ENCODE data around the gene ERC2. TPM values are rescaled to one million over a fixed set of nuclear protein-coding genes. Genes with fewer than 3 reads are reported as not detected.

ERC2 gene
- polyA plus RNA-seq, 2 of the 4 experiments (the other 2 are of a cell fraction) = 0.16 TPM; not detected in 1

DNA sequence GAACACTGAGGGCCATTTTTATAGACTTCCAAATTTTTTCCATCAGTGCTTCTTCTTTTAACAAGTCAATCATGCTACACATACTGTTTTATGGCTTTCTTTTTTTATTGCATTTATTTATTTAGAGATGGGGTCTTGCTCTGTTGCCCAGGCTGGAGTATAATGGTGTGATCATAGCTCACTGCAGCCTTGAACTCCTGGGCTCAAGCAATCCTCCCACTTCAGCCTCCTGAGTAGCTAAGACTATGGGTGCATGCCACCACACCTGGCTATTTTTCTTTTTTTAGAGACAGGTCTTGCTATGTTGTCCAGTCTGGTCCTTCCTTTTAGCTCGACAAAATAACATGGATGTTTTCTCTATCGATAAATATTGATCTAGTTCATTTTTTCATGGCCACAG is 555.4 kb downstream of the ERC2 start (continued):
- TF ChIP-seq, protein P1, sequence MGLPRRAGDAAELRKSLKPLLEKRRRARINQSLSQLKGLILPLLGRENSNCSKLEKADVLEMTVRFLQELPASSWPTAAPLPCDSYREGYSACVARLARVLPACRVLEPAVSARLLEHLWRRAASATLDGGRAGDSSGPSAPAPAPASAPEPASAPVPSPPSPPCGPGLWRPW (IDR thresholded peaks at IDR 0.05) = no peak

DNA sequence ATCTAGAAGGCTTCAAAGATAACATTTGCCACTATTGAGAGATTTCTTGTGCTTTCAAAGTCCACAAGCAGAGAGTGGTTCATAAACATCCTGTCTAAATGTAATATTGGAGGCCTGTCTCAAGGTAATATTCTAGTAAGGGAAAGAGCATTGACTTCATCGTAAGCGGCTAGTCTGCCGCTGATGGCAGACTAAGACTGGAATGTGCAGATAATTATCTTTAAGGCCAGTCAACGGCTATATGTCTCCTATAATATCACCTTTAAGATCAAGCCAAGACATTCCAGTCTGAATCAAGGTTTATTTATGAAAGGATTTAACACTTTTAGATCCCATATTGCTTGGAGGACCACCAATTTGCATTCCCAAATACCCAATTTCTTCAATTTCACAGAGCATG is 557.0 kb downstream of the ERC2 start:
- 74% methylated on average over 4 of the region's 4 CpGs for WGBS (ENCODE audit: missing lambda C conversion rate)
- DNase-seq (ENCODE audit: low read depth in 1 of 2, low spot score in 1 of 2) (no peak), ATAC-seq (no peak)

DNA sequence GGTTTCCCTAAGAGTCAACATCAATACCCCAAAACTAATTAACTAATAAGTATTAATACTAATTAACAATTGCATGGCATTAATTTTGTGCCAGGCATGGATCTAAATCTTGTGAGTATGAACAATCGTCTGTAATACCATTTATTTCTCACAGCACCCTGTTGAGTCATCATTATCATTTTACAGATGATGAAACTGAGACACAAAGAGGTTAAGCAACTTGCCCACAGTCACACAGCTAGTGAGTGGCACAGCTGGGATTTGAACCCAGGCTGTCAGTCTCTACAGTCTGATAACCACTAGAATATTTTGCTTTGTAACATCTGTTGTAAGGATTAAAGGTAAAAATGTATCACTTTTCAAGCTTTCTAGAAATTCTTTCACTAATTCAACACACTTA is 557.7 kb downstream of the ERC2 start:
- POLR2A ChIA-PET = no interaction called here
- no peaks in the 10 kb centered on the region for H3K4me1 ChIP-seq
- no peak overlapping the region for H3K4me2 ChIP-seq
- H3K27ac ChIP-seq = no peak overlapping the region
- 6% methylated on average over 1 of the region's 1 CpG for WGBS (ENCODE audit: missing lambda C conversion rate)
- FAIRE-seq (no peak), DNase-seq (ENCODE audit: low read depth in 1 of 2, low spot score in 1 of 2) (no peak), ATAC-seq (no peak)
- no peak overlapping the region for H3K4me3 ChIP-seq
- no peak for TF ChIP-seq CEBPB (IDR thresholded peaks at IDR 0.05)
- TF ChIP-seq EP300 (IDR thresholded peaks at IDR 0.05) = no peak
- no peak for TF ChIP-seq POLR2A (IDR thresholded peaks at IDR 0.05; ENCODE audit: low read length)
- TF ChIP-seq JUNB (IDR thresholded peaks at IDR 0.05) = no peak
- TF ChIP-seq SMC3 (IDR thresholded peaks at IDR 0.05) = no peak
- TF ChIP-seq, protein P2, sequence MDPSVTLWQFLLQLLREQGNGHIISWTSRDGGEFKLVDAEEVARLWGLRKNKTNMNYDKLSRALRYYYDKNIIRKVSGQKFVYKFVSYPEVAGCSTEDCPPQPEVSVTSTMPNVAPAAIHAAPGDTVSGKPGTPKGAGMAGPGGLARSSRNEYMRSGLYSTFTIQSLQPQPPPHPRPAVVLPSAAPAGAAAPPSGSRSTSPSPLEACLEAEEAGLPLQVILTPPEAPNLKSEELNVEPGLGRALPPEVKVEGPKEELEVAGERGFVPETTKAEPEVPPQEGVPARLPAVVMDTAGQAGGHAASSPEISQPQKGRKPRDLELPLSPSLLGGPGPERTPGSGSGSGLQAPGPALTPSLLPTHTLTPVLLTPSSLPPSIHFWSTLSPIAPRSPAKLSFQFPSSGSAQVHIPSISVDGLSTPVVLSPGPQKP (IDR thresholded peaks at IDR 0.05; ENCODE audit: low read depth, low read length) = no peak
- no peak for TF ChIP-seq CHD2 (IDR thresholded peaks at IDR 0.05; ENCODE audit: low read length, partially characterized antibody)
- TF ChIP-seq HOXB5 (CRISPR knock-in tag; IDR thresholded peaks at IDR 0.05) = no peak
- TF ChIP-seq EHMT2 (IDR thresholded peaks at IDR 0.05; ENCODE audit: low read depth) = no peak
- TF ChIP-seq RFX5 (IDR thresholded peaks at IDR 0.05) = no peak
- no peak for TF ChIP-seq KDM1A (IDR thresholded peaks at IDR 0.05; ENCODE audit: low read depth)
- TF ChIP-seq RCOR1 (IDR thresholded peaks at IDR 0.05; ENCODE audit: low read depth, low read length) = no peak
- no peak for TF ChIP-seq POLR2AphosphoS2 (conservative IDR thresholded peaks at IDR 0.05; ENCODE audit: low read length)
- no peak for TF ChIP-seq ZFP36 (IDR thresholded peaks at IDR 0.05; ENCODE audit: borderline replicate concordance, partially characterized antibody)
- no peak for TF ChIP-seq NFE2L2 (conservative IDR thresholded peaks at IDR 0.05; ENCODE audit: low read length)
- TF ChIP-seq, protein P3, sequence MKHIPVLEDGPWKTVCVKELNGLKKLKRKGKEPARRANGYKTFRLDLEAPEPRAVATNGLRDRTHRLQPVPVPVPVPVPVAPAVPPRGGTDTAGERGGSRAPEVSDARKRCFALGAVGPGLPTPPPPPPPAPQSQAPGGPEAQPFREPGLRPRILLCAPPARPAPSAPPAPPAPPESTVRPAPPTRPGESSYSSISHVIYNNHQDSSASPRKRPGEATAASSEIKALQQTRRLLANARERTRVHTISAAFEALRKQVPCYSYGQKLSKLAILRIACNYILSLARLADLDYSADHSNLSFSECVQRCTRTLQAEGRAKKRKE (CRISPR knock-in tag; IDR thresholded peaks at IDR 0.05; ENCODE audit: low read depth) = no peak
- TF ChIP-seq MYC (IDR thresholded peaks at IDR 0.05; ENCODE audit: borderline replicate concordance, low read length) = no peak
- TF ChIP-seq MAFK (IDR thresholded peaks at IDR 0.05; ENCODE audit: partially characterized antibody) = no peak
- no peak for TF ChIP-seq RAD21 (conservative IDR thresholded peaks at IDR 0.05 in 1 of 2, IDR thresholded peaks at IDR 0.05 in 1 of 2)
- TF ChIP-seq TP53 (CRISPR knock-in tag; IDR thresholded peaks at IDR 0.05) = no peak
- CTCF ChIA-PET = no interaction called here
- H3K9me3 ChIP-seq = no peaks in the 10 kb centered on the region

More for the DNA sequence above, 557.0 kb downstream of the ERC2 start:
- FAIRE-seq = no peak
- H3K9me3 ChIP-seq = no peaks in the 10 kb centered on the region
- no peaks in the 10 kb centered on the region for H3K4me1 ChIP-seq
- H3K27ac ChIP-seq = no peak overlapping the region
- no peak overlapping the region for H3K4me3 ChIP-seq
- POLR2A ChIA-PET = no interaction called here
- no peak overlapping the region for H3K4me2 ChIP-seq
- CTCF ChIA-PET = no interaction called here
- TF ChIP-seq EP300 (IDR thresholded peaks at IDR 0.05) (no peak), NPAS2 (CRISPR knock-in tag; IDR thresholded peaks at IDR 0.05; ENCODE audit: borderline replicate concordance) (no peak), TFCP2L1 (CRISPR knock-in tag; IDR thresholded peaks at IDR 0.05) (no peak), HOXB5 (CRISPR knock-in tag; IDR thresholded peaks at IDR 0.05) (no peak), MAFK (IDR thresholded peaks at IDR 0.05; ENCODE audit: partially characterized antibody) (no peak), KDM1A (IDR thresholded peaks at IDR 0.05; ENCODE audit: low read depth) (no peak), CHD2 (IDR thresholded peaks at IDR 0.05; ENCODE audit: low read length, partially characterized antibody) (no peak), GATA3 (IDR thresholded peaks at IDR 0.05; ENCODE audit: borderline replicate concordance) (no peak)
- TF ChIP-seq, protein P3 (CRISPR knock-in tag; IDR thresholded peaks at IDR 0.05; ENCODE audit: low read depth) = no peak
- TF ChIP-seq, protein P4, sequence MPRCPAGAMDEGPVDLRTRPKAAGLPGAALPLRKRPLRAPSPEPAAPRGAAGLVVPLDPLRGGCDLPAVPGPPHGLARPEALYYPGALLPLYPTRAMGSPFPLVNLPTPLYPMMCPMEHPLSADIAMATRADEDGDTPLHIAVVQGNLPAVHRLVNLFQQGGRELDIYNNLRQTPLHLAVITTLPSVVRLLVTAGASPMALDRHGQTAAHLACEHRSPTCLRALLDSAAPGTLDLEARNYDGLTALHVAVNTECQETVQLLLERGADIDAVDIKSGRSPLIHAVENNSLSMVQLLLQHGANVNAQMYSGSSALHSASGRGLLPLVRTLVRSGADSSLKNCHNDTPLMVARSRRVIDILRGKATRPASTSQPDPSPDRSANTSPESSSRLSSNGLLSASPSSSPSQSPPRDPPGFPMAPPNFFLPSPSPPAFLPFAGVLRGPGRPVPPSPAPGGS (IDR thresholded peaks at IDR 0.05) = no peak
- TF ChIP-seq, protein P5, sequence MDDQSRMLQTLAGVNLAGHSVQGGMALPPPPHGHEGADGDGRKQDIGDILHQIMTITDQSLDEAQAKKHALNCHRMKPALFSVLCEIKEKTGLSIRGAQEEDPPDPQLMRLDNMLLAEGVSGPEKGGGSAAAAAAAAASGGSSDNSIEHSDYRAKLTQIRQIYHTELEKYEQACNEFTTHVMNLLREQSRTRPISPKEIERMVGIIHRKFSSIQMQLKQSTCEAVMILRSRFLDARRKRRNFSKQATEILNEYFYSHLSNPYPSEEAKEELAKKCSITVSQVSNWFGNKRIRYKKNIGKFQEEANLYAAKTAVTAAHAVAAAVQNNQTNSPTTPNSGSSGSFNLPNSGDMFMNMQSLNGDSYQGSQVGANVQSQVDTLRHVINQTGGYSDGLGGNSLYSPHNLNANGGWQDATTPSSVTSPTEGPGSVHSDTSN (IDR thresholded peaks at IDR 0.05) = no peak
